Activated CD4-positive, CD25-positive, alpha-beta regulatory T cell treated with anti-CD3 and anti-CD28 coated beads, Interleukin-2, amount 50 U/mL, for 16 hours (primary cell): ENCODE results near the gene PLSCR4.

Source experiments
- DNase-seq: peaks from one replicate; pipeline ENCODE4 v3.0.0-alpha.2; 2020; ENCODE audit warnings: low read depth, low spot score

Gene PLSCR4

DNA sequence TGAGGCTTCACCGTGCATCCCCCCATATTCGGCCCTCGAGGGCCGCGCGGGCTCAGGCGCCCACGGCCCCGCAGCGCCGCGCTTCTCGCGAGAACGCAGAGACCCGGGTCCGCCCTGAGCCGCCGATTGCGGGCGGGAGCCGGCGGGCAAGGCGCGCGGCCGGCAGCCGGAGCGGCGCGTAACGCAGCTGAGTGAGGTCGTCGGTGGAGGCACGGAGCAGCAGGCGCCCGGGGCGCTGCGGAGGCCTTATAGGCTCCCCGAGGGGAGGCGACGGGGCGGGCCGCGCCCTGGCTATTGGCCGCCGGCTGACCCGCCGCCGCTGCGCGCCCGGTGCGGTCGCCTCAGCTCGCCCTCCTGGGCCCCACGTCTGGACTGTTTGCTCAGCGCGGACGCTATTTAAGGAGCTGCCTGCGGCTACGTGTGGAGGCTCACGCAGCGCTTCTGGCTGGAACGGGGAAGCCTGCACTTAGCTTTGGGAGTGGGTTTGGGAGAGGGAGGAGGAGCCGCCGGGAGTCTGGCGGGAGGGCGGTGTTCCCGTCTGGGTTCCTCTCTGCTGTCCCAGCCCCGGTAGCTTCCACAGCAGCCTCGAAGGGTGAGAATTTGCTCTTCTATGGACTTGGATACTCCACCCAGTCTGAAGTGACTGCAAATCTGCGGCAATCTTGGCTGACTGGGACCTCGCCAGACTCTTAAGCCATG, 89.8 kb downstream of the PLSCR4 start, which contains the start of gene PLOD2:
Gene PLOD2, minus strand, starts transcription at position 221 of the 699 bp plus-strand sequence. Its CDS starts 195 bp downstream, at position 26.
- no peak for DNase-seq

DNA sequence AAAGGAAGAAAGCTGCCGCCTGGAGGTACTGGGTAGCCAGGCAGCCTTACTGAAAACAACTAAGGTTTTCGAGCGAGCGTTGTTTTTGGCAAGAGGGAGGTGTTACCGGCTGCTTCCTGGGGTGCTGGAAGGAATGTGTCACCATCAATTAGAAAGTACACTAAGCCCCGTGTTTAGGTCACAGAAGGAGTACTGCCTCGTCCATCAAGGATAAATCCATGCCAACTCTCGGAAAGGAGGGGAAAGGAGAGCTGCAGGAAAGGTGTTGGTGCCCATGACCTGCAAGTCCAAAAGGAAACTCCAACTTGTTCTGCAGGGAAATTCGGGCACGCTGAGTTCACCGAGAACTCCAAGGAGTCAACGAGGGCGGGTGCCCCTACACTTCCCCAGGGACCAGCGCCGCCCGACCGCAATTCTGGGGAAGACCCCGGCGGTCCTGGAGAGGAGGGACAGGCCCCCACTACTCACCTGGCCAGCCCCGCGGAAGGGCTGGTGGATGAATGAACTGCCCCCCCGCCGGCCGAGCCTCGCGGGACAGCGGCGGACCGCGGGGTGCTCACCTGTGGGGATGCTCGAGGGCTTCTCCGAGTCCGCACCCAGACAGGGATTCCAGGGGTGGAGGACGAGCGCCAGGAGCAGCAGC, 90.5 kb downstream of the PLSCR4 start:
- DNase-seq: no peak

DNA sequence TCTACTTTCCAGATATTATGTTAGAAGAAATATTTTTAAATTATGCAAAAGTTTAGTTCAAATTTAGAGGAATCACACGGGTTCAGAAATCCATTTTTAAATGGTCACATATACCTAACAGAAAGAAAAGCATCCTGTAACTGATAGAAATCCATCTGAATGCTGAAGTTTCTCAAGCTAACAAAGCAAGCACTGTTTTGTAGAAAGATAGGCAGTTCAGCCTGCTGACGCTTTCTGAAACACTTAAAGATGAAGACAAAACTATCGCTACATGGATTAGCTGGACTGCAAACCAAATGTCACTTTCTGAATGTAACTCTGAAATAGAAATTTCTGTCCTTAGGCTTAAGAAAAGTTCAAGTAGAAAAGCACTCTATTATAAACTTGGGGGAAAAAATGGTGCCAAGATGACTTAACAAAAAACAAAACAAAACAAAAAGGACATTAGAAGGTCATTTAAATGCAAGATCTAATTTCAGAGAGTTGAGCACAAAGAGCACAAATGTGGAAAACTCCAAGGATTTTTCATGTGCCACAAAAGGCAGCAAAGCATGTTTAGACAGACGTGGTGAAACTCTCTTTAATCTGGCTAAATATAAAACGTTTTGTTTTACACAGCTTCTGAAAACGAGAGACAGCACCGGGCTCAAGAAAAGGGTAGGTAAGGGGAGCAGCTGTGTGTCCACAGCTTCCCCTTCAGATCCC, 91.1 kb downstream of the PLSCR4 start:
- DNase-seq: no peak

DNA sequence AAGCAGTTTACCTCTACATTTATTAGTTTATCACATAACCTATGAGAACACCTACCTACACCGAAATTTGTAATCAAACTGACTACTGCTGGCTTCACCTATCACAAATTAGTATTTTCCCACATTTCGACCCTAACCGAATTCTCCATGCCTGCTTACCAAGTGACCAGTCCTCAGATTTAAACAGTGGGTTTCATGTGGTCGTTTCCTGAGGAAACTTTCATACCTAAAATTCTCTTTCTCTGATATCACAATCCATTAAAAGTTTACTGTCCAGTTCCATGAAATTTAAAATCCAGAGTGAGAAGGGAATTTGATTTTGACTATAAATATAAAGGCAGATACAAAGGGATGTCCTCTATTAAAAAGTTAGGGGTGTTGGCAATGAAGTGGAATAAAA, 91.9 kb downstream of the PLSCR4 start:
- DNase-seq: no peak

DNA sequence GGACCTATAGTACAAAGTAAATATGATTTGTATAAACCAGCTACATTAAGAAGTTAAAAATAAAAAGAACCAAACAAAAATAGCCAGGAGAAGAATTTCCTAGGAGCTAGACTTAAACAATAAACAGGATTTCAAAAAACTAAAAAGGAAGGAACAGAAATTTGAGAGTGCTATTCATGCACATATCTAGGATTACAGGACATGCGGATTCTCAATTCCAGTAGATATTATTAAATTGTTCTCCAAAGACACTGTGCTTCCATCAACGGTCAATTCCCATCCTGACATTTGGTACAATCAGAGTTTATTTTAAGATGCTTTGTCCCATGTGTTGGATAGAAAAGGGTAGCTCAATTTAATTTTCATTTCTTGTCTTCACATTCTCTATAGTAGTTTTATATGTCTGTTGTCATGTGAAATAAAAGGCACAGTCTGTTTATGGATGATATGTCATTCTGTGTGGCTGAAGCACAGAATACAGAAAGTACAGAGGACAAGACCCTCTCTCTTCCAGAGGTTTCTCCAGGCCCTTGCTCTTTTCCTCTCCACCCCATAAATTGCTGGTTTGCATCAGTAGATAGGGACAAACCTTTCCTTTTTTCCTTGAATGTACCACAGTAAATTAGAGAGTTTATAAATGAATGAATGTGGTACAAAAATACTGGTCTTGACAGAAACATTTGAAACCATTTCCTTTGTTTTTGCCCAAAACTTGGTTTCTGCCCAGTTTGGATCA, 93.4 kb downstream of the PLSCR4 start:
- no peak for DNase-seq

DNA sequence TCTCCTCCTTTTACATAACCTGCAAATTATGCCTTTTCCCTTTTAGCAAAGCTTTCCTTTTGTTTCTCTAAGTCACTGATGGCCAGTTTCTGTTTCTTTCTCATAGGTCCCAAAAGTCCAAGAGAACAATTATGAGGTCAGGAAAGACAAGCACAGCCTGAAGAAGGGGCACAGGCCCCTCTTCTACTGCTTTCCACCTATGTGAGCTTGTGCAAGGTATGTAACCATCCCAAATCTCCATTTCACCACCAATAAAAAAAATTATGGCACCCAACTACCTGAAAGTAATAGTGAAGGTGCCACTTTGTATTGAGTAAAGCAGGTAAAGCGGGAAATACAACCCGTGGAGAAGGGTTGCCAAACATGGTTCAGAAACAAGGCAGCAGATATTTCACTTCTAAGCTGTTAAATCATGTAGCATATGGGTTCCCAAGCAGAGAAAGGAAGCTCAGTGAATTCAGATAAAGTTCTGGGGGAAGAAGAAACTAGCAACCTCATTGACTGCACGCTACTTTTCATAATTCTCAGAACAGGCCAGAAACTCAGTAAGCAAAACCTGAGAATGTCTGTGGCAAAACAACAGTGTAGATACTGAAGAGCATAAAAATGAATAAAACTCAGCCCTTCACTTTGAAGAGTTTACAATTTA, 94.1 kb downstream of the PLSCR4 start:
- DNase-seq: no peak

DNA sequence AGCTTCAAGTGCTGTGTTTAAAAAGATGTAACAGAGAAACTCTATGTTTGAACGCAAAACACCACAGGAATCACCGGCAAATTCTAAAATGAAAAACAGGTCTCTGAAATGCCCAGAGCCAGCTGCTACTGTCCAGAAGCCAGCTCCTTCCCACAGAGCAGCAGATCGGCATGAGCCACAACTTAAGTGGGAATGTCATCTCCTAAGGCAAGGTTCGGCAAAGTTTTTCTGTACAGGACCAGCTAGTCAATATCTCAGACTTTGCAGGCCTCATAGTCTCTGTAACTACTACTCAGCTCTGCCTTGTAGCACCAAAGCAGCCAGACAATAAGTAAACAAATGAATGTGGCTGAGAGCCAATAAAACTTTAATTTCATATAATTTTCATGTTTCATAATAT, 94.8 kb downstream of the PLSCR4 start:
- DNase-seq: no peak

DNA sequence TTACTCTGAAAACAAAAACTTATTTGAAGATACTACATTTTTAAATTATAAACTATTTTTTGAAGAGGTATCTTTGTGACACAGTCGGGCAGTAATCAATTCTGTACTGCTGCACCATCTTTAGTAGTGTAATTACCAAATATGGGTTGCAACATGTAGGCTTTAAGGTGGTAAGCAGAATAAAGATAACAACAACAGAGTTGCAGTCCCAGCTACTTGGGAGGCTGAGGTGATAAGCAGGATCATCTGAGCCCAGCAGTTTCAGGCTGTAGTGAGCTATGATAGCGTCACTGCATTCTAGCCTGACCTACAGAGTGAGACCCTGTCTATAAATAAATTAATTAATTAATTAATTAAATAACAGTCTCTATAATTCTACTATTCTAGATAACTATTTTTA, 95.9 kb downstream of the PLSCR4 start:
- DNase-seq: no peak

DNA sequence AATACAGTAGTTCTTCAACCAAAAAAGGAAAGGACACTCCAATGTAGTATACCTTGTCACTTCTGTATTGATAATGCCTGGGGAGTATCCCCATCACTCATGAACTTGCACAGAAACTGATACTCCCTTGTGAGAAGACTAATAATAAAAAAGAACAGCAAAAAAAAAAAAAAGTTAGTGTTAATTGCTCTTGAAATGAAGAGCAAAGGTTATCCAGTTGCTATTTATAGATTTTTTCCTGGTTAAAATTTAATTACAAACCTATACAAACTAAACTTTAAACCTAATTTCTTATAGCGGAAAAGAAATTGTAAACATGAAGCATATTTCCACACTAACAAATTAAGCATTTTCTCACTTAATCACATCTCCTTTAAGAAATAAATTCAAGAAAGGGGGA, 96.6 kb downstream of the PLSCR4 start:
- DNase-seq: no peak

DNA sequence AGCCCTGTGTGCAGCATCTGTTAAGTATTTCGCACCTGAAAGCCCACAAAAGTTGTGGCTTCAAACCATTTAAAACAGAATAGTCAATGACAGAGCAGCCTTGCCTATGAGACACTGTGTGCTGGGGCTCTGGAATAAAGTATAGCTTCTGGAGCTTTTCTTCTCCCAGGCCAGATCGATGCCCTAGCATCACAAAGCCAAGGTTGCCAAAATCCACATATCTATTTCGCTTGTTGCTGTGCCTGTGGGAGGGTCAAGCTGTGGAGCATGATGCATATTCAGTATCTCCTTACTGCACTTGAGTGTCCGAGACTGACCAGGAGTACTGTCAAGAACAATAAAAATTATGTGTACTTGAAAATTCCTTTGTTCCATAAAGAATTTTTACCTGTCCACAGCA, 97.5 kb downstream of the PLSCR4 start:
- no peak for DNase-seq

DNA sequence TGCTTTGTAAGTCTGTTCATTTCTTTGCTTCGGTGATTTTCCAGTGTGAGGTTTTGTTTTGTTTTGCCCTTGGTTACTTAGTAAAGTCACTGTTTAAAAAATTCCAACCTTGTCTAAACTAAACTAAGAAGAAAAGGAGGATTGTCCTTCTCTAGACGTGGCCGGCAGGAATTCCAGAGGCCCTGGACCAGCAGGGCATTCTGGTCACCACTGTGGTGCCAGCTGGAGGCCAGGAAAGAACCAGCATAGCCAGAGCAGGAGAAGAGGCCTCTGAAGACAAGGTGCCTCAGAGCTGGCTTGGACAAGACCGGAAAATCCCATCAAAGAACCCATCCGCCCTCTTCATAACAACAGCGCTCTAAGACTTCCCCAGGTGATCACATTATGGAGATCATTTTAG, 98.1 kb downstream of the PLSCR4 start:
- no peak for DNase-seq

DNA sequence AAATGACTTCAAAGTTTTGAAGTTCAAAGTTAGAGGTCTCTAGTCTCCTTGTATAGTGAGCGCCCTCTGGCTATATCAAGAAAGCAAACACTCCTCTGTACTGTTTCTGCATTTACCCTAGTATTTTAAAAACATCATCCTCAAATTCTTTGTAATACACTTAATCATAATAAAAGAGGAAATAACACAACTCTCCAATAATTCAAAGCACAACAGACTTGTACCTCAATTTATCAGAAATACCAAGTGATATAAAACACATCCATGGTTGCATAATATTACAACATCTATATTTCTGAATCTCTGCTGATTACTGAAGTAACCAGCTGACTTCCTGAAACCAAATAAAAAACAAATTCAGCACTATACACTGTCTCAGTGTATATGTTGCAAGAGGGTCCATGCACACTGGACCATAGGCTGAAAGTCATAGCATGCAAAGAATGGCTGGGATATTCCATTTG, 102.4 kb downstream of the PLSCR4 start:
- DNase-seq: no peak

DNA sequence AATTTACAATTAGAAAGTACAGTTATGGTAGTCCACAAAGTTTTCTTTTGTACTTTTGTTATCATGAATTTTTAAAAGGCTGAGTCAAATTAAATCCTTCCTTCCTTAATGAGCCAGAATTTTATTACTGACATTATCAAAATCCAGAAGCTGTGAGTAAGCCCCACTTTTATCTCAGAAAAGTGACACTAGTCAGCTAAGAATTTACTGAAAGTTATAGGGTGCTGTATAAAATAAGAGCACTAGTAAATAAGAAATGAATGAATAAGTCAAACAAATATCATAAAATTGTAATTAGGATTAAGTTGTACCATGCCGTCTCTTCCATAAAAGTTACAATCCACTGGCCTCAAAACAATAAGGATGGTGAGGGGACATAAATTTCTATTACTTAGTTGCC, 105.3 kb downstream of the PLSCR4 start:
- DNase-seq: no peak

DNA sequence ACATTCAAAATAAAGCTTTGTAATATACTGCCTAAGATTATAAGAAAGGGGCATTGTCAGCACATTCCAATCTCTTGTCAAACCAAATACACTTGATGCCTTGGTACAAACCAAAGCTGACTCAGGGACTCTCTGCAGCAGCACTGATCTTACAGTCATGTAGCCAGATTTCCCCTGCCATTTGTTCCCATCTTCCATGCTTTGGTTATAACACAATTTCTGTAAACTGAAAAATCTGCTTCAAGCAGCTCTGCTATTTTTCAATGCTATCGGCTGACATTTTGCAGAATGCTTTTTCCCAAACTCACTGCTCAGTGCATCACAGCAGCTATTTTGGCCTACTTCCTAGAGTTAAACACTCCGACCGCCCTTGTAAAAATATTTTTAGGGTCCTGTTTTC, 108.1 kb downstream of the PLSCR4 start:
- no peak for DNase-seq
